Heart left ventricle (tissue), 13 donors: ENCODE data around the gene ACRV1.

Experiments used
- POLR2A ChIP-seq, 2 donors: fragments of 450-650 bp; IDR thresholded peaks; one replicate each; pipeline ENCODE4 v1.6.1; 2017; ENCODE audit warnings: antibody characterized with exemption in 2 of 2, mild to moderate bottlenecking in 2 of 2, moderate library complexity in 2 of 2
- TF ChIP-seq, protein P1 (sequence below), 12 donors: fragments of 200-600 bp; sonication (generic) in 4 of 12; IDR thresholded peaks; one replicate each; pipeline versions ENCODE4 v1.5.0 to v1.8.0; 2018 to 2022; ENCODE audit warnings: antibody characterized with exemption in 12 of 12, mild to moderate bottlenecking in 5 of 12
- donor health status: ischemic (EF 13 %, LVEDD 7.1; RV severe dilation, severe dysfunction).
- donor health status: DM: no; HTN: yes; CAD: no.
- donor health status: DM: no; HTN: no; CAD: no.
- donor health status: ischemic (EF 25% LVEDD 6.9; RV normal size, moderate dysfunction).
- donor health status: ischemic (EF 25% LVEDD 5.7; RV mildly dilated, moderate dysfunction).
- donor health status: ischemic (EF 35%, LVEDD 5.7; RV mildly dilated, moderate dysfunction).
- donor health status: nonischemic (EF 11% LVEDD 7.7; RV severe dilation, severe dysfunction).
- donor health status: DM: yes; HTN: yes; CAD: no.
- donor health status: PGD.
- donor health status: ischemic (EF 29% LVEDD 5.4; RV normal size, mild dysfunction).
- donor health status: nonischemic (EF 23%, LVEDD 6.1; RV moderate dilation, normal function).

DNA sequence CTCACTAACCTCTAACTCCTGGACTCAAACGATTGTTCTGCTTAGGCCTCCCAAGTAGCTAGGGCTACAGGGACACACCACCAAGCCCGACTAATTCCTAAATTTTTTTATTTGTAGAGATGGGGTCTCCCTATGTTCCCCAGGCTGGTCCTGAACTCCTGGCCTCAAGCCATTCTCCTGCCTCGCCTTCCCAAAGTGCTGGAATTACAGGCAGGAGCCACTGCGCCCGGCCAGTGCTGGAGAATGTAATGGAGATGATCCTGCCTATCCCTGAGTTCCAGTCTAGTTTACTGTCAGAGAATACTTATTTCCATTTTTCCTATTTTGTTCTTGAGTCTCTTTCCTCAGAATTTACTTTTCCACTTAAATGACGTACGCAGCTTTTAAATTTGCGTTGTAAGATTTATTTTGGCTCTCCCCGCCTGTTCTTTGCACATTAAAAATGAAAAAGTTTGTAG is 55.9 kb downstream of the ACRV1 start, which contains the start of gene CHEK1:
- TF ChIP-seq, protein P1, sequence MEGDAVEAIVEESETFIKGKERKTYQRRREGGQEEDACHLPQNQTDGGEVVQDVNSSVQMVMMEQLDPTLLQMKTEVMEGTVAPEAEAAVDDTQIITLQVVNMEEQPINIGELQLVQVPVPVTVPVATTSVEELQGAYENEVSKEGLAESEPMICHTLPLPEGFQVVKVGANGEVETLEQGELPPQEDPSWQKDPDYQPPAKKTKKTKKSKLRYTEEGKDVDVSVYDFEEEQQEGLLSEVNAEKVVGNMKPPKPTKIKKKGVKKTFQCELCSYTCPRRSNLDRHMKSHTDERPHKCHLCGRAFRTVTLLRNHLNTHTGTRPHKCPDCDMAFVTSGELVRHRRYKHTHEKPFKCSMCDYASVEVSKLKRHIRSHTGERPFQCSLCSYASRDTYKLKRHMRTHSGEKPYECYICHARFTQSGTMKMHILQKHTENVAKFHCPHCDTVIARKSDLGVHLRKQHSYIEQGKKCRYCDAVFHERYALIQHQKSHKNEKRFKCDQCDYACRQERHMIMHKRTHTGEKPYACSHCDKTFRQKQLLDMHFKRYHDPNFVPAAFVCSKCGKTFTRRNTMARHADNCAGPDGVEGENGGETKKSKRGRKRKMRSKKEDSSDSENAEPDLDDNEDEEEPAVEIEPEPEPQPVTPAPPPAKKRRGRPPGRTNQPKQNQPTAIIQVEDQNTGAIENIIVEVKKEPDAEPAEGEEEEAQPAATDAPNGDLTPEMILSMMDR (IDR thresholded peaks at IDR 0.05), result no peak
- TF ChIP-seq POLR2A (IDR thresholded peaks at IDR 0.05), result no peak
